ENCODE results near the gene ACOT7. TPM values are rescaled to one million over a fixed set of nuclear protein-coding genes. Genes with fewer than 3 reads are reported as not detected.
"Not testable (repeated sequence)": the region's sequence is repeated elsewhere in the genome, so short reads cannot be mapped to it uniquely, and the experiment has no call there.

ACOT7 gene
- total RNA-seq, 1 experiment from 2014 or later: 151 TPM

DNA sequence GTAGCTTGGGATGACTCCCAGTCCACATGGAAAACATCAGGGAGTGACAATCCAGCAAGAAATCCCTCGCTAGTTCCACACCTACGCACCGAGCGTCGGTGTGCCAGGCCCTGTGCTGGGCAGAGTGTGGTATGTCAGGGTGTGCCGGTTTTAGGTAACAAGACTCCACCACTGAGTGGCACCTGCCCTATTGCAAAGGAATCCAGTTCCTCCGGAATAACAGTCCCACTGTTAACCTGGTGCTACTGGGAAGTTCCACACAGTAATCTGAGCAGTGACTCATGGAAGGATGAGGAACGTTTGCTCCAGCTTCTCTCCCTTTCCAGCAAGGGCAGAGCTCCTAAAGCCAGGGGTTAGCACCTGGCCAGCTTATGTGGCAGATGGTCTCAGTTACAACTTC is 173.3 kb downstream of the ACOT7 start:
- Mint-ChIP-seq H3K27ac (peak overlapping the region; percentile 38; the same call in 1 of the 2 replicates), H3K4me1 (no peaks in the 10 kb centered on the region), H3K27me3 (ENCODE audit: low read depth) (no peaks in the 10 kb centered on the region), H3K36me3 (peaks cover 26% of the 10 kb centered on the region), H3K9me3 (no peaks in the 10 kb centered on the region), H3K4me3 (no peak overlapping the region)
- ChIA-PET CTCF (interaction anchor here (0.7 to 5.4 kb wide), 3 partner anchors 10 to 128 kb away, joined by 3 to 39 read pairs (median 11); partner anchors contain the start of gene RNF207), POLR2A (interaction anchor here (0.7 to 1.3 kb wide), 2 partner anchors 15 to 187 kb away, joined by 3 read pairs; no protein-coding TSS in a partner anchor)
- no peak for DNase-seq (ENCODE audit: low spot score)
- TF ChIP-seq, protein P1, sequence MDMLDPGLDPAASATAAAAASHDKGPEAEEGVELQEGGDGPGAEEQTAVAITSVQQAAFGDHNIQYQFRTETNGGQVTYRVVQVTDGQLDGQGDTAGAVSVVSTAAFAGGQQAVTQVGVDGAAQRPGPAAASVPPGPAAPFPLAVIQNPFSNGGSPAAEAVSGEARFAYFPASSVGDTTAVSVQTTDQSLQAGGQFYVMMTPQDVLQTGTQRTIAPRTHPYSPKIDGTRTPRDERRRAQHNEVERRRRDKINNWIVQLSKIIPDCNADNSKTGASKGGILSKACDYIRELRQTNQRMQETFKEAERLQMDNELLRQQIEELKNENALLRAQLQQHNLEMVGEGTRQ (CRISPR knock-in tag; IDR thresholded peaks at IDR 0.05): no peak
- TF ChIP-seq, protein P2, sequence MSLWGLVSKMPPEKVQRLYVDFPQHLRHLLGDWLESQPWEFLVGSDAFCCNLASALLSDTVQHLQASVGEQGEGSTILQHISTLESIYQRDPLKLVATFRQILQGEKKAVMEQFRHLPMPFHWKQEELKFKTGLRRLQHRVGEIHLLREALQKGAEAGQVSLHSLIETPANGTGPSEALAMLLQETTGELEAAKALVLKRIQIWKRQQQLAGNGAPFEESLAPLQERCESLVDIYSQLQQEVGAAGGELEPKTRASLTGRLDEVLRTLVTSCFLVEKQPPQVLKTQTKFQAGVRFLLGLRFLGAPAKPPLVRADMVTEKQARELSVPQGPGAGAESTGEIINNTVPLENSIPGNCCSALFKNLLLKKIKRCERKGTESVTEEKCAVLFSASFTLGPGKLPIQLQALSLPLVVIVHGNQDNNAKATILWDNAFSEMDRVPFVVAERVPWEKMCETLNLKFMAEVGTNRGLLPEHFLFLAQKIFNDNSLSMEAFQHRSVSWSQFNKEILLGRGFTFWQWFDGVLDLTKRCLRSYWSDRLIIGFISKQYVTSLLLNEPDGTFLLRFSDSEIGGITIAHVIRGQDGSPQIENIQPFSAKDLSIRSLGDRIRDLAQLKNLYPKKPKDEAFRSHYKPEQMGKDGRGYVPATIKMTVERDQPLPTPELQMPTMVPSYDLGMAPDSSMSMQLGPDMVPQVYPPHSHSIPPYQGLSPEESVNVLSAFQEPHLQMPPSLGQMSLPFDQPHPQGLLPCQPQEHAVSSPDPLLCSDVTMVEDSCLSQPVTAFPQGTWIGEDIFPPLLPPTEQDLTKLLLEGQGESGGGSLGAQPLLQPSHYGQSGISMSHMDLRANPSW (CRISPR knock-in tag; conservative IDR thresholded peaks at IDR 0.05; ENCODE audit: low read depth): no peak
- TF ChIP-seq RELA (CRISPR knock-in tag; IDR thresholded peaks at IDR 0.05; ENCODE audit: borderline replicate concordance) (no peak), CTCF (IDR thresholded peaks at IDR 0.05) (no peak), ZBTB21 (CRISPR knock-in tag; IDR thresholded peaks at IDR 0.05; ENCODE audit: borderline replicate concordance) (no peak)
- no peak; the same call in 1 of the 2 replicates for ATAC-seq

DNA sequence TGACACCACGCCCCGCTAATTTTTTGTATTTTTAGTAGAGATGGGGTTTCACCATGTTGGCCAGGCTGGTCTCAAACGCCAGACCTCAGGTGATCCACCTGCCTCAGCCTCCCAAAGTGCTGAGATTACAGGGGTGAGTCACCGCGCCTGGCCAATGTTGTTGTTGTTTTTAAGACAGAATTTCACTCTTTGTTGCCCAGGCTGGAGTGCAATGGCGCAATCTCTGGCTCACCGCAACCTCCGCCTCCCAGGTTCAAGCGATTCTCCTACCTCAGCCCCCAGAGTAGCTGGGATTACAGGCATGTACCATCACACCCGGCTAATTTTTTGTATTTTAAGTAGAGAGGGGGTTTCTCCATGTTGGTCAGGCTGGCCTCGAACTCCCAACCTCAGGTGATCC is 173.9 kb downstream of the ACOT7 start:
- peaks cover 20% of the 10 kb centered on the region for H3K36me3 Mint-ChIP-seq
- H3K27me3 Mint-ChIP-seq (ENCODE audit: low read depth); H3K9me3 Mint-ChIP-seq; H3K4me3 Mint-ChIP-seq; H3K27ac Mint-ChIP-seq; H3K4me1 Mint-ChIP-seq; ATAC-seq; DNase-seq (ENCODE audit: low spot score): not testable (repeated sequence)
- POLR2A ChIA-PET: interaction anchor here (1.3 kb wide), 1 partner anchor 15 kb away, joined by 3 read pairs; no protein-coding TSS in a partner anchor
- CTCF ChIA-PET: interaction anchor here (3.0 to 5.4 kb wide), 2 partner anchors 9 to 14 kb away, joined by 11 to 39 read pairs; partner anchors contain the start of gene RNF207

DNA sequence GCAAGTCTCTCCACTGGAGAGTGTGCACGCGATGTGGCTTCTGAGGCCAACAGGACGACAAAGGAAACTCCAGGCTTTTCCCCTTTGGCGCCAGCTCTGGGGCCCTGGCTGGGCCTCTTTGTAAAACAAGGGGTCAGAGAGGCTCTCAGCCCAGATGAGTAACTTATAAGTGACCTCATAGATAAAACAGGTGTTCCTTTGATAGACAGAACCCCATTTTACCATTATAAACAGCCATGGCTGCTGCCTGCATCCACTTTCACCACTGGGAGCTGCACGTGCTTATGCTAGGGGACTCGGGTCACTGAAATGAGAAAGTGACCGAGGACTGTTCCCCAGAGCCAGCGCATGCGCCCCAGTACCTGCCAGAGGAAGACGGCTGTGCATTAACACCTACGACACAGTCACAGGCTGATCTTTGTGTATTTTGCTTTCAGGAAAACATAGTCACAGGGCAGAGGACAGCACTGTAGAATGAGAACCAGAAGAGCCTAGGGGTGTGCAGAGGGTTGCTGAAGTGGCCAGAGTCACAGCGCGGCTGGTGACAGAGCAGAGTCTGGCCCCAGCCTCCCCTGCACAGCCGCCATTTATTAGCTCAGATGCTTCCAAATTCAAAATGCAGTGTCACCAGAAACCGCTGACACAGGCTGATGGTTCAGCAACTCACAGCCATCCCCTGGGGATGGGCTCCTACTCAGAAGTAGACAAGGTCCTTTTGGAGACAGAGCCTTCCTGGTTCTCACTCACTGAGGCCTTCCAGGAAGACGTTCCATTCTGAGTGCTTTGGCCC is 175.0 kb downstream of the ACOT7 start:
- ChIA-PET POLR2A (no interaction called here), CTCF (interaction anchor here (1.5 to 5.4 kb wide), 4 partner anchors 8 to 27 kb away, joined by 8 to 39 read pairs (median 10); partner anchors contain the start of gene RNF207)
- no peaks in the 10 kb centered on the region for H3K4me1 Mint-ChIP-seq
- no peak for DNase-seq (ENCODE audit: low spot score)
- TF ChIP-seq ZNF219 (CRISPR knock-in tag; IDR thresholded peaks at IDR 0.05; ENCODE audit: borderline replicate concordance): no peak
- no peak for TF ChIP-seq MXD4 (CRISPR knock-in tag; IDR thresholded peaks at IDR 0.05; ENCODE audit: borderline replicate concordance)
- no peak for TF ChIP-seq RORB (CRISPR knock-in tag; IDR thresholded peaks at IDR 0.05)
- no peak for TF ChIP-seq ZNF671 (CRISPR knock-in tag; IDR thresholded peaks at IDR 0.05)
- no peak for TF ChIP-seq JUN (CRISPR knock-in tag; IDR thresholded peaks at IDR 0.05)
- no peak for TF ChIP-seq MYBL2 (CRISPR knock-in tag; IDR thresholded peaks at IDR 0.05)
- TF ChIP-seq OVOL2 (CRISPR knock-in tag; IDR thresholded peaks at IDR 0.05; ENCODE audit: borderline replicate concordance): no peak
- TF ChIP-seq SMAD3 (CRISPR knock-in tag; IDR thresholded peaks at IDR 0.05; ENCODE audit: borderline replicate concordance): no peak
- TF ChIP-seq ZNF416 (CRISPR knock-in tag; IDR thresholded peaks at IDR 0.05): no peak
- TF ChIP-seq, protein P1 (CRISPR knock-in tag; IDR thresholded peaks at IDR 0.05): no peak
- peak overlapping the region; percentile 90 for H3K27ac Mint-ChIP-seq
- peaks cover 10% of the 10 kb centered on the region for H3K36me3 Mint-ChIP-seq
- H3K27me3 Mint-ChIP-seq (ENCODE audit: low read depth): no peaks in the 10 kb centered on the region
- no peak overlapping the region for H3K4me3 Mint-ChIP-seq
- ATAC-seq: no peak
- H3K9me3 Mint-ChIP-seq: no peaks in the 10 kb centered on the region

Small RNA genes lying within 50 kb of the gene (microRNA-seq; reads per million reads assigned to microRNA genes)
- not detected for gene MIR4252 (ENCODE audit: borderline number of aligned reads)

Other genes starting within 250 kb of the ACOT7 start
- 1.6 to 2.4 TPM (median 1.6 TPM) in 3 replicates for gene CHD5, start 213.4 kb downstream of the ACOT7 start, total RNA-seq (2021)
- 441 to 512 TPM (median 491 TPM) in 3 replicates for gene RPL22, start 194.2 kb downstream of the ACOT7 start, total RNA-seq (2021)
- 9.2 to 14.0 TPM (median 12.9 TPM) in 3 replicates for gene RNF207, start 187.6 kb downstream of the ACOT7 start, total RNA-seq (2021)
- 105 to 113 TPM (median 107 TPM) in 3 replicates for gene ICMT, start 157.8 kb downstream of the ACOT7 start, total RNA-seq (2021)
- gene HES3, start 149.6 kb downstream of the ACOT7 start, total RNA-seq (2021): 74.7 to 78.7 TPM (median 78.3 TPM) in 3 replicates
- gene GPR153, start 132.7 kb downstream of the ACOT7 start, total RNA-seq (2021): 13.4 to 14.8 TPM (median 14.6 TPM) in 3 replicates
- 1.9 to 2.7 TPM (median 1.9 TPM) in 3 replicates for gene HES2, start 26.2 kb upstream of the ACOT7 start, total RNA-seq (2021)
- gene ESPN, start 31.0 kb upstream of the ACOT7 start, total RNA-seq (2021): 46.1 to 70.3 TPM (median 68.1 TPM) in 3 replicates
- 19.5 to 26.1 TPM (median 22.6 TPM) in 3 replicates for gene TNFRSF25, start 72.4 kb upstream of the ACOT7 start, total RNA-seq (2021)
- gene PLEKHG5, start 97.9 kb upstream of the ACOT7 start, total RNA-seq (2021): 27.5 to 32.0 TPM (median 30.8 TPM) in 3 replicates
- gene NOL9, start 160.7 kb upstream of the ACOT7 start, total RNA-seq (2021): 36.0 to 37.4 TPM (median 37.4 TPM) in 3 replicates
- gene TAS1R1, start 161.5 kb upstream of the ACOT7 start, total RNA-seq (2021): 0.11 to 0.16 TPM in 2 of 3 replicates, not detected in the other
- gene ZBTB48, start 186.2 kb upstream of the ACOT7 start, total RNA-seq (2021): 29.1 to 37.5 TPM (median 31.0 TPM) in 3 replicates
- 15.1 to 17.6 TPM (median 15.3 TPM) in 3 replicates for gene KLHL21, start 209.1 kb upstream of the ACOT7 start, total RNA-seq (2021)
- 39.6 to 40.0 TPM (median 40.0 TPM) in 3 replicates for gene PHF13, start 220.0 kb upstream of the ACOT7 start, total RNA-seq (2021)
- gene THAP3, start 231.1 kb upstream of the ACOT7 start, total RNA-seq (2021): 14.8 to 17.4 TPM (median 15.0 TPM) in 3 replicates